Endothelial cell (in vitro differentiated cells): ENCODE data around the gene SLC25A25. TPM values are rescaled to one million over a fixed set of nuclear protein-coding genes. Genes with fewer than 3 reads are reported as not detected.

ENCODE experiments used
- DNase-seq: peaks from one replicate; pipeline ENCODE4 v3.0.0; 2021; ENCODE audit warnings: low spot score
- H3K27ac Mint-ChIP-seq: one replicate; pipeline ENCODE4 v1.8.0; 2021; ENCODE audit warnings: mixed read lengths, inconsistent platforms; ENCODE audit not compliant: unreplicated experiment
- H3K27me3 Mint-ChIP-seq: one replicate; pipeline ENCODE4 v1.8.0; 2021; ENCODE audit warnings: mild to moderate bottlenecking, moderate library complexity, mixed read lengths, inconsistent platforms; ENCODE audit not compliant: unreplicated experiment
- H3K36me3 Mint-ChIP-seq: one replicate; pipeline ENCODE4 v1.8.0; 2021; ENCODE audit warnings: mild to moderate bottlenecking, low read depth, mixed read lengths, inconsistent platforms; ENCODE audit not compliant: unreplicated experiment
- H3K4me1 Mint-ChIP-seq: one replicate; pipeline ENCODE4 v1.8.0; 2021; ENCODE audit warnings: mild to moderate bottlenecking, mixed read lengths, inconsistent platforms; ENCODE audit not compliant: unreplicated experiment
- H3K4me3 Mint-ChIP-seq: one replicate; pipeline ENCODE4 v1.8.0; 2021; ENCODE audit warnings: mild to moderate bottlenecking, mixed read lengths, inconsistent platforms; ENCODE audit not compliant: unreplicated experiment
- H3K9me3 Mint-ChIP-seq: one replicate; pipeline ENCODE4 v1.8.0; 2021; ENCODE audit warnings: mixed read lengths, inconsistent platforms; ENCODE audit not compliant: unreplicated experiment
- total RNA-seq: library from RNA; stranded (reverse); fragmentation: NEBNext Ultra II Directional; extraction: Animal tissue kit (Norgen Biotek cat#: 25700); gene quantifications from one replicate; pipeline ENCODE4 v1.2.1, GENCODE V29; 2021; ENCODE audit not compliant: unreplicated experiment
- TF ChIP-seq, protein P1 (sequence below): fragments of 200-600 bp; sonication (generic); IDR thresholded peaks from one replicate; pipeline ENCODE4 v1.5.0; 2021; ENCODE audit warnings: antibody characterized with exemption; ENCODE audit not compliant: unreplicated experiment

The SLC25A25 gene
- total RNA-seq, 1 donor from 2014 or later = 8.5 TPM

DNA sequence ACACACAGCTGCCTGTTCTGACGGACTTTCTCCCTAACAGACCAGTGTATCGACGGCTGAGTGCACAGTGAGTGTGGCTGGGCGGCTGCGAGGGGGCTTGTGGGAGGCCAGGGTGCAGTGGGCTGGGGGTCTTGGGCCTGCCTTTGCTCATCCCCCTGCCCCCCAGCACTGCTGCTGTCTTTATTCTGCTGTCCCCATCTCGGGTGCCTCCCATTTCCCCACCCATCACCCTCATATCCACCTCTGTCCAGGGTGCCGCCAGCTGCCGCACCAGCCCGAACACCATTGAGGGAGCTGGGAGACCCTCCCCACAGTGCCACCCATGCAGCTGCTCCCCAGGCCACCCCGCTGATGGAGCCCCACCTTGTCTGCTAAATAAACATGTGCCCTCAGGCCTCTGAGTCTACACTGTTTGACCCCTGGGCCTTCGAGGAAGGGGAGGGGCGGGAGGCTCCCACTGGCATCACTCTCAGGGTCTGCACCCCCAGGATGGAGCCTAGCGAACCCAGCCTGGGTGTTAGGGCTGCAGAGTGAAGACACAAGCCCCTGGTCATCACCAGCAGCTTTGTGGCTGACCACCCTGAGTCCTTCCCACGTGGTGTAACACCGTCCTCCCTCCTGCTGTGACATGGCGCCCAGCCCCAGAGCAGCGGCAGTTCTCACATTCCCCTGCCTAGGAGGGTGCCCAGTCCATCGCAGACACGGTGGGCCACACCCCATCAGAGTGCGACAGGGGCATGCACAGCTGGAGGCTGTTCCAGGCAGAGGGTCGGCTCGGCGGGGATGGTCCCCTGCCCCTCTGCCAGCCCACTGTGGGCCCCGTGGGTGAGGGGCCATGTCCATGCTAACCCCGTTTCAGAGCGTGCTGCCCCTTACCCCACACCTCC lies 85.3 kb downstream of the SLC25A25 start:
- Mint-ChIP-seq H3K4me3 (no peak overlapping the region), H3K4me1 (peaks cover 7% of the 10 kb centered on the region), H3K27ac (no peak overlapping the region), H3K9me3 (no peaks in the 10 kb centered on the region), H3K36me3 (no peaks in the 10 kb centered on the region), H3K27me3 (peaks cover 4% of the 10 kb centered on the region)
- TF ChIP-seq, protein P1, sequence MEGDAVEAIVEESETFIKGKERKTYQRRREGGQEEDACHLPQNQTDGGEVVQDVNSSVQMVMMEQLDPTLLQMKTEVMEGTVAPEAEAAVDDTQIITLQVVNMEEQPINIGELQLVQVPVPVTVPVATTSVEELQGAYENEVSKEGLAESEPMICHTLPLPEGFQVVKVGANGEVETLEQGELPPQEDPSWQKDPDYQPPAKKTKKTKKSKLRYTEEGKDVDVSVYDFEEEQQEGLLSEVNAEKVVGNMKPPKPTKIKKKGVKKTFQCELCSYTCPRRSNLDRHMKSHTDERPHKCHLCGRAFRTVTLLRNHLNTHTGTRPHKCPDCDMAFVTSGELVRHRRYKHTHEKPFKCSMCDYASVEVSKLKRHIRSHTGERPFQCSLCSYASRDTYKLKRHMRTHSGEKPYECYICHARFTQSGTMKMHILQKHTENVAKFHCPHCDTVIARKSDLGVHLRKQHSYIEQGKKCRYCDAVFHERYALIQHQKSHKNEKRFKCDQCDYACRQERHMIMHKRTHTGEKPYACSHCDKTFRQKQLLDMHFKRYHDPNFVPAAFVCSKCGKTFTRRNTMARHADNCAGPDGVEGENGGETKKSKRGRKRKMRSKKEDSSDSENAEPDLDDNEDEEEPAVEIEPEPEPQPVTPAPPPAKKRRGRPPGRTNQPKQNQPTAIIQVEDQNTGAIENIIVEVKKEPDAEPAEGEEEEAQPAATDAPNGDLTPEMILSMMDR = no peak
- DNase-seq = no peak

DNA sequence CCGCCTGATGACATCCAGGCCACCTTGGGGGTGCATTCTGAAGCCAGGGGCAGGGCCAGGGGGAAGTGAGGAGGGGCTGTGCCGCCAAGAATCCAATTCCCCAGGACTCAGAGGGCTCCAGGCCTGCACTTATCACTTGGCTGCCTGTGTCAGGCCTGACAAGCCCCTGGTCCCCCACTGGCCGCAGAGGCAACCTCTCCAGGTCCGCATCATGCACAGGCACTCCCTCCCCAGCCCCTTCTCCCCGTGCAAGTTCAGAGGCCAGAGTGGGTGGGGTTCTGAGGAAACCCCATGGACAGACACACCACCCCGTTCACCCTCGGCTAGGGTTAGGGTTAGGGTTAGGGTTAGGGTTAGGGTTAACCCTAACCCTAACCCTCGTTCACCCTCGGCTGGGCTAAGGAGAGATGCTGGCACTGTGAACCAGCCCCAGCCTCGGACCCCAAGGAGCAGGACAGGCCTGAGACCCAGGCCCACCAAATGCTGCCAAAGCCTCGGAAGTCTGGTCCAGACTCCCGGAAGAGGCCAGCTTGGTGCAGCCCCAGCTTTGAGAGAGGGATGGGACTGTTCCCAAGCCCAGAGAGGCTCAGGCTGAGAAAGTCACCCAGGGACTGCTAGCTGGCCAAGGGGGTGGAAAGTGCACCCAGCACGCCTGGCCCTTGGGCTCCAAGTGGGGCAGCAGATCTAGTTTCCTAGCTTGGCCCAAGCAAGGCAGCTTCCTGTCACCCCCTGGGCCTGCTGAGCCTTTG lies 86.1 kb downstream of the SLC25A25 start:
- Mint-ChIP-seq H3K4me3 (no peak overlapping the region), H3K9me3 (no peaks in the 10 kb centered on the region), H3K4me1 (peaks cover 5% of the 10 kb centered on the region), H3K27me3 (peaks cover 4% of the 10 kb centered on the region), H3K36me3 (no peaks in the 10 kb centered on the region), H3K27ac (no peak overlapping the region)
- TF ChIP-seq, protein P1 = no peak
- DNase-seq = no peak

DNA sequence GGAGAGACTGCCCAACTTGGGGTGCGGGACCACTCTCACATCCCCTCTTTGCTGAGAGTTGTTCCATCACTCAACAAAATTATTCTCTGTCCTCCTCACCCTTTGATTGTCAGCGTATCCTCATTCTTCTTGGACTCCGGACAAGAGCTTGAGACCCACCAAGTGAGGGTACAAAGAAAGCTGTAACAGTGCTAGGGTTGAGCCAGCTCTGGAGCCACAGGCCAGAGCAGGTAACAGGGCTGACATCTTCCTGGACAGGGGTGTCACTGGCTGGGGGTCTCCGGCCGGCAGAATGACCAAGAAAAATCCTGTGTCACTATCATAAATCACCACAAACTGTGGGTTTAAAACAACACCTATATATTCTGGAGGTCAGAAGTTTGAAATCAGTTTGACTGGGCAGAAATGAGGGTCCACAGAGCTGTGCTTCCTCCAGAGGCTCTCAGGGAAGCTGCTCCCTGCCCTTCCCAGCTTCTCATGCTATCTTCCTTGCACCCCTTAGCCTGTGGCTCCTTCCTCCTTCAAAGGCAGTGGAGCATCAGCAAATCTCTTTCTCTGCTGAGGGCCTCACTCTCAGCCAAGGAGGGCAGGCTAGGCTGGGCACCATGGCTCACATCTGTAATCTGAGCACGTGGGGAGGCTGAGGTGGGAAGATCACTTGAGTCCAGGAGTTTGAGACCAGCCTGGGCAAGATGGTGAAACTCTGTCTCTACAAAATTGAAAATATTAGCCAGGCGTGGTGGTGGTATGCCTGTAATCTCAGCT lies 87.9 kb downstream of the SLC25A25 start:
- no peaks in the 10 kb centered on the region for H3K9me3 Mint-ChIP-seq
- TF ChIP-seq, protein P1 = no peak
- peaks cover 4% of the 10 kb centered on the region for H3K27me3 Mint-ChIP-seq
- no peak for DNase-seq
- H3K27ac Mint-ChIP-seq = no peak overlapping the region
- H3K4me3 Mint-ChIP-seq = no peak overlapping the region
- H3K36me3 Mint-ChIP-seq = no peaks in the 10 kb centered on the region
- H3K4me1 Mint-ChIP-seq = no peaks in the 10 kb centered on the region

Other genes starting within 250 kb of the SLC25A25 start
- gene ENG, start 213.6 kb upstream of the SLC25A25 start, total RNA-seq = 113 TPM
- 63.3 TPM for gene AK1, start 190.6 kb upstream of the SLC25A25 start, total RNA-seq
- gene ST6GALNAC6, start 168.6 kb upstream of the SLC25A25 start, total RNA-seq = 80.0 TPM
- gene ST6GALNAC4, start 151.2 kb upstream of the SLC25A25 start, total RNA-seq = 25.0 TPM
- gene PIP5KL1, start 137.5 kb upstream of the SLC25A25 start, total RNA-seq = 2.4 TPM
- gene DPM2, start 130.4 kb upstream of the SLC25A25 start, total RNA-seq = 31.5 TPM
- gene EEIG1, start 87.2 kb upstream of the SLC25A25 start, total RNA-seq = 27.3 TPM
- gene NAIF1, start 912 bp upstream of the SLC25A25 start, total RNA-seq = 9.9 TPM
- gene PTGES2, start 59.5 kb downstream of the SLC25A25 start, total RNA-seq = 39.8 TPM
- gene LCN2, start 81.2 kb downstream of the SLC25A25 start, total RNA-seq = not detected
- 62.1 TPM for gene BBLN, start 92.0 kb downstream of the SLC25A25 start, total RNA-seq
- gene CIZ1, start 123.3 kb downstream of the SLC25A25 start, total RNA-seq = 156 TPM
- 8.0 TPM for gene DNM1, start 135.1 kb downstream of the SLC25A25 start, total RNA-seq
- gene GOLGA2, start 207.8 kb downstream of the SLC25A25 start, total RNA-seq = 69.4 TPM
- 26.8 TPM for gene SWI5, start 208.0 kb downstream of the SLC25A25 start, total RNA-seq